Mucosa of rectum (tissue), 2 donors: ENCODE measurements around the gene TMPRSS4.
A peak's percentile ranks its signal among the peaks of the same experiment; 100 is the strongest.

Experiments used
- H3K27ac ChIP-seq, 2 donors: one replicate each; pipeline ENCODE4 v1.7.0; 2013; ENCODE audit warnings: inconsistent platforms in 2 of 2, low read depth in 2 of 2, low read length in 2 of 2
- H3K27me3 ChIP-seq, 2 donors: one replicate each; pipeline ENCODE4 v1.7.0; 2013; ENCODE audit warnings: low read length in 2 of 2; ENCODE audit not compliant: control insufficient read depth in 2 of 2, insufficient read depth in 2 of 2
- H3K36me3 ChIP-seq, 2 donors: one replicate each; pipeline ENCODE4 v1.7.0; 2013; ENCODE audit warnings: low read length in 2 of 2; ENCODE audit not compliant: control insufficient read depth in 2 of 2, insufficient read depth in 2 of 2
- H3K4me1 ChIP-seq, 2 donors: one replicate each; pipeline ENCODE4 v1.7.0; 2013; ENCODE audit warnings: low read length in 2 of 2, mild to moderate bottlenecking in 1 of 2; ENCODE audit not compliant: control insufficient read depth in 2 of 2, insufficient read depth in 2 of 2
- H3K4me3 ChIP-seq, 2 donors: one replicate each; pipeline ENCODE4 v1.7.0; 2013; ENCODE audit warnings: low read length in 2 of 2
- H3K9ac ChIP-seq, 2 donors: one replicate each; pipeline ENCODE4 v1.7.0; 2013; ENCODE audit warnings: low read length in 2 of 2, low read depth in 1 of 2, mild to moderate bottlenecking in 1 of 2
- H3K9me3 ChIP-seq, 2 donors: one replicate each; pipeline ENCODE4 v1.7.0; 2013; ENCODE audit warnings: low read length in 2 of 2; ENCODE audit not compliant: control insufficient read depth in 2 of 2
- donor health status: healthy.
- donor health status: Normal muscosa, but diverticular disease.

TMPRSS4 gene

GRCh38 chr11:118080296-118080695, 3.4 kb downstream of the TMPRSS4 start:
- H3K27me3 ChIP-seq, result no peaks in the 10 kb centered on the region
- H3K4me1 ChIP-seq, result peaks cover 42 to 67% of the 10 kb centered on the region in 2 donors
- H3K27ac ChIP-seq, result peak overlapping the region; percentile 80 to 85
- H3K36me3 ChIP-seq, result peaks cover 9 to 16% of the 10 kb centered on the region in 2 donors
- peak overlapping the region in 1 of 2 donors; percentile 86 for H3K4me3 ChIP-seq
- peak overlapping the region in 1 of 2 donors; percentile 98 for H3K9ac ChIP-seq
- H3K9me3 ChIP-seq, result no peaks in the 10 kb centered on the region

DNA sequence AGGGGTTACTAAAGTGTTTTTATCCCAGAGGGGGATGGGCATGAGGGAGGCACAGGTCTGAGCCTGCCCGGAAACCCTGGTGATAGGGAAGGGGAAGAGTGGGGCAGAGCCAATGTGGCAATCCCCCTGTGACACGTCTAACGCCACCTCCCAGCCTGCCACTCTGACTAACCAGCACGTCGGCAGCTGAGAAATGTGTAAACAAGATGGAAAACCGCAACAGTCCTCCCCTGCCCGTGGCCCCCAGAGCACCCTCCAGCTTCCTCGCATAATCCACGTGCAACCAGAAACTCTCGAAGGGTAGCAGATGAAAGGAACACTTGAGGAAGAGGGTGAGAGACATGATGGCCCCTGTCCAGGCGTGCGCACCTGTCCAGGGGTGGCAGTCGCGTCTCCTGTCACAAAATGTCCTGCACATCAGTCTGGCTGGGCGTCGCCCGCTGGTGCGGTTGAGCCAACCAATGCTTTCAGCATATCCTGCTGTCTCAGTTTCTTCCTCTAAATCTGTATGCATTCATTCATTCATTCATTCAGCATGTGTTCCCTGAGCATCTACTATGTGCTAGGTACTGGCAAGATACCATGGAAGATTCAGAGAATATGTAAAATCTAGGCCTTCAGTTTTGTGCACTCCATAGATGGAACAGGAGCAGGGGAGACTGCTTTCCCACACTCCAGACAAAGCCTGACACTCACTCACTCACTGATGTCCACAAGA, 4.5 kb downstream of the TMPRSS4 start:
- no peaks in the 10 kb centered on the region for H3K9me3 ChIP-seq
- H3K27me3 ChIP-seq, result no peaks in the 10 kb centered on the region
- no peak overlapping the region for H3K27ac ChIP-seq
- no peak overlapping the region for H3K4me3 ChIP-seq
- peaks cover 17 to 26% of the 10 kb centered on the region in 2 donors for H3K36me3 ChIP-seq
- H3K9ac ChIP-seq, result no peak overlapping the region
- H3K4me1 ChIP-seq, result peaks cover 35 to 60% of the 10 kb centered on the region in 2 donors

DNA sequence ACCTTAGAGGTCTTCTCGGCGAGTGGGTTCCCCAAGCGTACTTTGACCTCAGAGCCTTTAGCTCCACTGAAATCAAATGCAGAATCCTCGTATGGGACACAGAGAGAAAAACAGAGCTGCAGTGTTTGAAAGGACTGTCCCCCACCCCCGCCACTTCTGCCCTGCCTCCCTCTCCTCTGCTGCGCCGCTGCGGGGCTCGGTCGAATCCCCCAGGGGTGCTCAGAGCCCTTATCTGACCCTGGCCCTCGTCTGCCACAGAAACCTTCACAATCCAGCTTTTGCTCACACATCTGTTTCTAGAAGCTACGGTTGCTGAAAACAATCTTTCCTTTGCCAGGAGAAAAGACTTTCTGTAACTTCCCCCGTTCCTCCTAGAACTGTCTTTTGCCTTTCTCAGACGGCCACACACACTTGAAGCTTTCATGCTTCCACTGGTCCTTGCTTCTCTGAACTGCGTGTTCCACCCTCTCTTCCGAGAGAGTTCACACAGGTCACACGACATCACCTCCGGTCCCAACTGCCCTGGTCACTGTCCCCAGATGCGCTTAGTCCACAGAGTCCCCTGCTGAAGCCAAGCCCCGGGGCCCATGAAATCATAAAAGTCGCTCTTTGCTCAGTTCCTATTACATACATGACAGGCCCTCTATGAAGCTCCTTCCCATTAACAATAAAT, 6.1 kb downstream of the TMPRSS4 start:
- Histone ChIP-seq H3K27ac (peak overlapping the region; percentile 1 to 57), H3K4me3 (no peak overlapping the region), H3K4me1 (peaks cover 40 to 71% of the 10 kb centered on the region in 2 donors), H3K9me3 (peaks cover 0 to 5% of the 10 kb centered on the region in 2 donors), H3K9ac (no peak overlapping the region), H3K27me3 (no peaks in the 10 kb centered on the region), H3K36me3 (peaks cover 32 to 41% of the 10 kb centered on the region in 2 donors)

DNA sequence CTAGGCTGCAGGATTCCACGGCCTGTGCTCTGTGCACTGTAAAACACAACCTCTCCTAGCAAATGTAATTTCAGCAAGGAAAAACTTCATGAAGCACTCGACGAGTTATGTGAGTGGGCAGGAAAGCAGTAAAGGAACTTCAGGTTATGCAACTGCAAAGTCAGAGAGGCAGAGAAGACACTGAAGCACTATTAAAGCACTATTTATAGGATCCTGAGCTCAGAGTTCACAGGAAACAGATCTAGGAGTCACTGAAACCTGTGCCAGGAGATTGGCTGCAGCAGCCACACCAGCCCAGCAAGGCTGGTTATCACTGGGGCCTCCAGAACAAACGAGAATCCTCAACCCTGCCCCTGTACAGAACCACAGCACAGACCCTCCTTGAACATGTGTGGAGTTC, 7.4 kb downstream of the TMPRSS4 start:
- Histone ChIP-seq H3K27me3 (no peaks in the 10 kb centered on the region), H3K9ac (peak overlapping the region; percentile 27 to 41), H3K4me3 (peak overlapping the region in 1 of 2 donors; percentile 26), H3K9me3 (peaks cover 0 to 5% of the 10 kb centered on the region in 2 donors), H3K36me3 (peaks cover 32 to 43% of the 10 kb centered on the region in 2 donors), H3K4me1 (peaks cover 45 to 74% of the 10 kb centered on the region in 2 donors), H3K27ac (peak overlapping the region; percentile 73 to 87)

DNA sequence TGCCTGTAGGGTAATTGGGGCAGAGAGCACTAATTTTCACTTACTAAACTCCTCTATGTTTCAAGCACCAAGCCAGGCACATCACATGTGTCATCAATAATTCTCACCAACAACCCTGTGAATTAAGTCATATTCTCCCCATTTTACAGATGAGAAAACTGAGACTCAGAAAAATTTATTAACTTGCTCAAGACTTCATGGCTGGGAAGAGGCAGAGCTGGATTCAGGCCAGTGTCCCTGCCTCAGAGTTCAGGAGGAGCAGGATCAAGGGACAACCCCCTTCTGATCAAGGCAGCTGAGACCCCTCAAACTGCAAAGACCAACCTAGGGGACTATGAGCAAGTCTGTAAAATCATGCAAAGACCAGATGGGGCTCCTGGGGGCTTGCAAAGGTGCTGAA, 7.8 kb downstream of the TMPRSS4 start:
- peak overlapping the region; percentile 73 to 87 for H3K27ac ChIP-seq

DNA sequence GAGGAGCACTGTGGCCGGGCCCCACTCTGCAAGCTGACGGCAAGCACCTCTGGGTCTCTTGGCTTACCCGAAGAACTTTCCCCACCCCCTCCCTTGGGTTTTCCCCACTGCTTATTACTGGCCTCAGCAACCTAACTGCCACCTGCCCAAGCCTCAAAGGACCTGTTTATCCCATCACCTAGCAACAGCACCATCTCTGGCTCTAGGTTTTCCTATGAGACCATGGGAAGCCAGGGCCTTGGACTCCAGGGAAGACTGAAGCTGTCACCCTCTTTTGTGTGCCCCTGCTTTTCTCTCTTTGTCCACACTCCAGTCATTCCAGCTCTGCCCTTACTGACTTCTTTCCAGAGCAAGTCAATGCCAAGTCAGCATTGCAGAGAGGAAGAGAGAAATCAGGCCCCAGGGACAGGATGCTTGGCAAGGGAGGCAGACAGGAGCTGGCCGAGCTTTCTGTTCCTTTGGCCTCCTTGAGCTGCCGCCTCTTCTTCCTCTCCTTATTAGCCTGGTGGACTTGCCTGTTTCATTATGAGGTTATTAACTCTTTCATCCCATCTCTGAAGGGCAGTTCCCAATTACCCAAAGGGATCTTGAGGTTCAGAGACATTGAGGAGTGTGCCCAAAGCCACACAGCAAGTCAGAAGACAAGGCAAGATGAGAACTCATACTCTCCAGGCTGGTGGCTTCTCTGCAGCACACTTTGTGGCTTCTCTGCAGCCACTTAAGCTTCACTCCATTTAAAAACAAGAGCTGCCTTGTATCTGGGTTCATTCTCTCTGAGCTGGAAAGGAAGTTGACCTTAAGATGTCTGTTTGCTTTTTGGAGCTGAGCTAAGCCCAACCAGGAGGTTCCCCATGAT, 10.3 kb downstream of the TMPRSS4 start, which contains the start of gene SMIM35:
Gene SMIM35, minus strand, starts transcription at position 51 of the 856 bp plus-strand sequence. CDS start 206 bp downstream, outside the sequence.
- Histone ChIP-seq H3K36me3 (peaks cover 24 to 29% of the 10 kb centered on the region in 2 donors), H3K9me3 (peaks cover 0 to 5% of the 10 kb centered on the region in 2 donors), H3K27ac (no peak within 1 kb of the TSS), H3K9ac (no peak within 1 kb of the TSS), H3K4me1 (peaks cover 42 to 66% of the 10 kb centered on the region in 2 donors), H3K27me3 (no peaks in the 10 kb centered on the region), H3K4me3 (no peak within 1 kb of the TSS)

More for the DNA sequence above, 7.8 kb downstream of the TMPRSS4 start:
- H3K36me3 ChIP-seq, result peaks cover 32 to 43% of the 10 kb centered on the region in 2 donors
- peaks cover 40 to 70% of the 10 kb centered on the region in 2 donors for H3K4me1 ChIP-seq
- H3K9me3 ChIP-seq, result peaks cover 0 to 5% of the 10 kb centered on the region in 2 donors
- peak overlapping the region in 1 of 2 donors; percentile 8 for H3K9ac ChIP-seq
- H3K27me3 ChIP-seq, result no peaks in the 10 kb centered on the region
- no peak overlapping the region for H3K4me3 ChIP-seq

DNA sequence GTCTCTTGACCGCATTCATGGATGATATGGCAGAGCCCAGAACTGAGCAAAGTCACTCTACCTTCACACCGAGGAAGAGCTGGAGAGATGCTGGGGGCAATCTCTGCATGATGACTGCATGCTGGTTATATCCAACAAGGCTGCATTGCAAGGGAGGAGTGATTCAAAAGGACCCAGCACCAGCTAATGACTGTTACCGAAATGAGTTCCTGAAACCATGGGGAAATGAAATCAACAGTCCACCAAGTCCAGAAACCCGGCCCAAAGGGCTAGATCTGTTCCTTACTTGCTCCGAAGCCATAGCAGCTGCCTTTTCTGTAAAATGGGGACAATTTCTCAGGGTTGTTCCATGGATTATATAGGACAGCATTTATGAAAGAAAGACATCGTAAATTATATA, 11.1 kb downstream of the TMPRSS4 start:
- peak overlapping the region; percentile 63 to 65 for H3K27ac ChIP-seq
- H3K4me3 ChIP-seq, result peak overlapping the region in 1 of 2 donors; percentile 31
- H3K9me3 ChIP-seq, result peaks cover 0 to 5% of the 10 kb centered on the region in 2 donors
- no peak overlapping the region for H3K9ac ChIP-seq
- H3K36me3 ChIP-seq, result peaks cover 24 to 29% of the 10 kb centered on the region in 2 donors
- H3K4me1 ChIP-seq, result peaks cover 44 to 67% of the 10 kb centered on the region in 2 donors
- no peaks in the 10 kb centered on the region for H3K27me3 ChIP-seq

GRCh38 chr11:118088531-118088930, 11.7 kb downstream of the TMPRSS4 start:
- peak overlapping the region; percentile 63 to 65 for H3K27ac ChIP-seq
- no peaks in the 10 kb centered on the region for H3K27me3 ChIP-seq
- H3K9me3 ChIP-seq, result peaks cover 0 to 5% of the 10 kb centered on the region in 2 donors

GRCh38 chr11:118090545-118091162, 13.8 kb downstream of the TMPRSS4 start:
- Histone ChIP-seq H3K9ac (no peak overlapping the region), H3K27me3 (no peaks in the 10 kb centered on the region), H3K4me1 (peaks cover 27 to 44% of the 10 kb centered on the region in 2 donors), H3K9me3 (peaks cover 0 to 5% of the 10 kb centered on the region in 2 donors), H3K4me3 (no peak overlapping the region), H3K36me3 (peaks cover 23 to 36% of the 10 kb centered on the region in 2 donors), H3K27ac (peak overlapping the region in 1 of 2 donors; percentile 18)

More at GRCh38 chr11:118088531-118088930, 11.7 kb downstream of the TMPRSS4 start:
- H3K4me3 ChIP-seq, result no peak overlapping the region
- H3K36me3 ChIP-seq, result peaks cover 24 to 34% of the 10 kb centered on the region in 2 donors
- peaks cover 41 to 61% of the 10 kb centered on the region in 2 donors for H3K4me1 ChIP-seq
- H3K9ac ChIP-seq, result no peak overlapping the region
